Peyer's patch (tissue), 4 donors: Measurements from ENCODE around the gene CTF1. TPM values are rescaled to one million over a fixed set of nuclear protein-coding genes. Genes with fewer than 3 reads are reported as not detected.

ENCODE experiments used
- DNase-seq, 3 donors: peaks; one replicate each; pipeline ENCODE4 v3.0.0-alpha.2; 2017 to 2019
- H3K27ac ChIP-seq, 4 donors: fragments of 200-600 bp; sonication (generic); one replicate each; pipeline ENCODE4 v1.5.1; 2016 to 2019
- H3K27me3 ChIP-seq, 2 donors: fragments of 200-600 bp; sonication (generic); one replicate each; pipeline ENCODE4 v1.5.1; 2019
- H3K36me3 ChIP-seq, 3 donors: fragments of 200-600 bp; sonication (generic); one replicate each; pipeline ENCODE4 v1.5.1; 2016 to 2019
- H3K4me1 ChIP-seq, 4 donors: fragments of 200-600 bp; sonication (generic); one replicate each; pipeline ENCODE4 v1.5.1; 2016 to 2019
- H3K4me3 ChIP-seq, 4 donors: fragments of 200-600 bp; sonication (generic); 1 replicate in 3 of 4; 2 replicates in 1 of 4; pipeline ENCODE4 v1.5.1; 2016 to 2019; ENCODE audit warnings: mild to moderate bottlenecking in 1 of 4
- H3K9me3 ChIP-seq, 4 donors: fragments of 200-600 bp; sonication (generic); one replicate each; pipeline ENCODE4 v1.5.1; 2016 to 2019; ENCODE audit warnings: mild to moderate bottlenecking in 1 of 4
- POLR2A ChIP-seq, 2 donors: fragments of 450-650 bp; IDR thresholded peaks; one replicate each; pipeline ENCODE4 v1.5.1; 2017; ENCODE audit warnings: antibody characterized with exemption in 2 of 2, mild to moderate bottlenecking in 2 of 2, moderate library complexity in 2 of 2
- total RNA-seq, 4 donors: library from RNA; depleted of rRNA; stranded (reverse); fragments of >200 nt; gene quantifications; one replicate each; pipeline ENCODE4 v1.1.0, GENCODE V29; 2016
- TF ChIP-seq, protein P1 (sequence below), 6 experiments: fragments of 450-650 bp in 4 of 6; fragments of 200-600 bp in 2 of 6; sonication (generic) in 1 of 6; IDR thresholded peaks; one replicate each; pipeline ENCODE4 v1.5.1; 2017 to 2019; ENCODE audit warnings: antibody characterized with exemption in 6 of 6, mild to moderate bottlenecking in 3 of 6, moderate library complexity in 1 of 6

CTF1 gene
- total RNA-seq, 4 donors from 2014 or later: 1.2 TPM; not detected in 3

DNA sequence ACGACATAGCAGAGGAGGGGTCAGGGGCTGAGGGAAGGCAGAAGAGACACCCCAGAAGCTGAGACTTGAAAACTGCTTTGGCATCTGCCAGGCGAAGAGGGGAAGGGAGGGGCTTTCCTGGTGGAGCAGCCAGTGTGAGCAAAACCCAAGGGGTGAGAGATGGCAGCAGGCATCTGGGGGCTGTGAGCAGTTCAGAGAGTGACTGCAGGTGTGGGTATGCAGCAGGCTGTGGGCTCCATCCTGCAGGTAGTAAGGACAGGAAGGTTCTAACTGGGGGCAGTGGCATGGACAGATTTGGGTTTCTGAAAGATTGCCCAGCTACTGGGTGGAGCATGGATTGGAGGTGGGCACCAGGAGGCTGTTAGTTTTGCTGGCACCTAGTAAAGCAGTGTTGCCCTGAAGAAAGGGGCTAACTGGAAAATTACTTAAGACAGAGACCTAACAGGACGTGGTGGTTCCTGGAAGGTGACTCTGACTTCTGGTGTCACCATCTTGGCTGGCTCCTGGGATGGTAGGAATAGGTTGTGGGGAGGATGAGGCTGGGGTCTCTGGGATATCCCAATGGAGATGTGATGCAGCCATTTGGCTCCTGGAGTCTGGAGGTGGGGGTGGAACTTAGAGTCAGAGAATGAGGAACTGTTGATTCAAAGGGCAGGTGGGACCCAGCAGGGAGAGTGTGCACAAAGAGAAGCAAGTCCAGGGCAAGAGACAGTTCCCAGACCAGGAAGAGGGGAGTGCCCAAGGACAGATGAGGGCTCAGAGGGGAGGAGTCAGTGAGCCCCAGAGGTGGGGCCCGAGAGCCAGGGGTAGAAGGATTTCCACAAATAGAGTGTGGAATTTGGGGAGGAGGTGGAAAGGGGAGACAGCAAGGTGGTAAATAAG is 13.7 kb upstream of the CTF1 start:
- TF ChIP-seq, protein P1, sequence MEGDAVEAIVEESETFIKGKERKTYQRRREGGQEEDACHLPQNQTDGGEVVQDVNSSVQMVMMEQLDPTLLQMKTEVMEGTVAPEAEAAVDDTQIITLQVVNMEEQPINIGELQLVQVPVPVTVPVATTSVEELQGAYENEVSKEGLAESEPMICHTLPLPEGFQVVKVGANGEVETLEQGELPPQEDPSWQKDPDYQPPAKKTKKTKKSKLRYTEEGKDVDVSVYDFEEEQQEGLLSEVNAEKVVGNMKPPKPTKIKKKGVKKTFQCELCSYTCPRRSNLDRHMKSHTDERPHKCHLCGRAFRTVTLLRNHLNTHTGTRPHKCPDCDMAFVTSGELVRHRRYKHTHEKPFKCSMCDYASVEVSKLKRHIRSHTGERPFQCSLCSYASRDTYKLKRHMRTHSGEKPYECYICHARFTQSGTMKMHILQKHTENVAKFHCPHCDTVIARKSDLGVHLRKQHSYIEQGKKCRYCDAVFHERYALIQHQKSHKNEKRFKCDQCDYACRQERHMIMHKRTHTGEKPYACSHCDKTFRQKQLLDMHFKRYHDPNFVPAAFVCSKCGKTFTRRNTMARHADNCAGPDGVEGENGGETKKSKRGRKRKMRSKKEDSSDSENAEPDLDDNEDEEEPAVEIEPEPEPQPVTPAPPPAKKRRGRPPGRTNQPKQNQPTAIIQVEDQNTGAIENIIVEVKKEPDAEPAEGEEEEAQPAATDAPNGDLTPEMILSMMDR (IDR thresholded peaks at IDR 0.05): no peak
- no peak for TF ChIP-seq POLR2A (IDR thresholded peaks at IDR 0.05)
- Histone ChIP-seq H3K4me3 (no peak overlapping the region), H3K27me3 (no peaks in the 10 kb centered on the region), H3K4me1 (peaks cover 0 to 16% (median 1%) of the 10 kb centered on the region in 4 donors), H3K36me3 (peaks cover 0 to 19% (median 0%) of the 10 kb centered on the region in 3 donors), H3K27ac (no peak overlapping the region), H3K9me3 (no peaks in the 10 kb centered on the region)
- no peak for DNase-seq

- no peak for DNase-seq
- H3K27me3 ChIP-seq: no peaks in the 10 kb centered on the region
- TF ChIP-seq POLR2A (IDR thresholded peaks at IDR 0.05): no peak
- TF ChIP-seq, protein P1 (IDR thresholded peaks at IDR 0.05): no peak
- no peak overlapping the region for H3K4me3 ChIP-seq
- H3K4me1 ChIP-seq: peaks cover 0 to 16% (median 1%) of the 10 kb centered on the region in 4 donors
- H3K9me3 ChIP-seq: no peaks in the 10 kb centered on the region
- H3K36me3 ChIP-seq: peaks cover 0 to 37% (median 0%) of the 10 kb centered on the region in 3 donors
- H3K27ac ChIP-seq: no peak overlapping the region
Observed at GRCh38 chr16:30884760-30885159, 11.7 kb upstream of the CTF1 start.

DNA sequence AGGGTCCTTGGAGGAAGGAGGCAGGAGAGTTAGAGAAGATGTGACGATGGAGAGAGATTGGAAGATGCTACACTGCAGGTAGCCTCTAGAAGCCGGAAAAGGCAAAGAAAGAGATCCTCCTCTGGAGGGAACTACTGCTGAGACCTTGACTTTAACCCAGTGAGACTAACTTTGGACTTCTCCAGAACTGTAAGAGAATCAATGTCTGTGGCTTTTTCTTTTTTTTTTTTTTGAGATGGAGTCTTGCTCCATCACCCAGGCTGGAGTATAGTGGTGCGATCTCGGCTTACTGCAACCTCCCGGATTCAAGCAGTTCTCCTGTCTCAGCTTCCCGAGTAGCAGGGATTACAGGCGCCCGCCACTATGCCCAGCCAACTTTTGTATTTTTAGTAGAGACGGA is 11.2 kb upstream of the CTF1 start:
- Histone ChIP-seq H3K27me3 (no peaks in the 10 kb centered on the region), H3K36me3 (peaks cover 0 to 41% (median 0%) of the 10 kb centered on the region in 3 donors), H3K9me3 (no peaks in the 10 kb centered on the region), H3K4me1 (peaks cover 0 to 16% (median 1%) of the 10 kb centered on the region in 4 donors), H3K4me3 (no peak overlapping the region), H3K27ac (no peak overlapping the region)
- no peak for DNase-seq
- TF ChIP-seq, protein P1 (IDR thresholded peaks at IDR 0.05): no peak
- no peak for TF ChIP-seq POLR2A (IDR thresholded peaks at IDR 0.05)

GRCh38 chr16:30886145-30886544 is 10.3 kb upstream of the CTF1 start:
- no peak for TF ChIP-seq POLR2A (IDR thresholded peaks at IDR 0.05)
- TF ChIP-seq, protein P1 (IDR thresholded peaks at IDR 0.05): no peak
- Histone ChIP-seq H3K4me3 (no peak overlapping the region), H3K36me3 (peaks cover 0 to 51% (median 0%) of the 10 kb centered on the region in 3 donors), H3K9me3 (no peaks in the 10 kb centered on the region), H3K4me1 (peaks cover 0 to 13% (median 1%) of the 10 kb centered on the region in 4 donors), H3K27ac (no peak overlapping the region), H3K27me3 (no peaks in the 10 kb centered on the region)
- DNase-seq: no peak

- no peak for DNase-seq
- H3K36me3 ChIP-seq: peaks cover 0 to 53% (median 0%) of the 10 kb centered on the region in 3 donors
Observed at GRCh38 chr16:30887927-30888326, 8.5 kb upstream of the CTF1 start.

More at GRCh38 chr16:30887927-30888326, 8.5 kb upstream of the CTF1 start:
- Histone ChIP-seq H3K4me3 (no peak overlapping the region), H3K27me3 (no peaks in the 10 kb centered on the region), H3K4me1 (peaks cover 0 to 8% (median 4%) of the 10 kb centered on the region in 4 donors), H3K27ac (no peak overlapping the region), H3K9me3 (no peaks in the 10 kb centered on the region)
- TF ChIP-seq, protein P1 (IDR thresholded peaks at IDR 0.05): no peak
- TF ChIP-seq POLR2A (IDR thresholded peaks at IDR 0.05): no peak
